NB4 (cell line): ENCODE results near the gene MTMR2.

Experiments
- DNase-seq: peaks from one replicate; pipeline ENCODE4 v3.0.0; 2010; ENCODE audit warnings: low read depth
- H3K4me3 ChIP-seq: one replicate; pipeline ENCODE4 v1.5.1; 2011; ENCODE audit warnings: mild to moderate bottlenecking, low read depth, low read length, moderate library complexity
- CTCF ChIP-seq: IDR thresholded peaks from one replicate; pipeline ENCODE4 v1.5.1; 2012; ENCODE audit warnings: low read depth, low read length
- MAX ChIP-seq: IDR thresholded peaks from 2 replicates; pipeline ENCODE4 v1.6.1; 2011; ENCODE audit warnings: low read depth, low read length
- MYC ChIP-seq: IDR thresholded peaks from 2 replicates; pipeline ENCODE4 v1.6.1; 2011; ENCODE audit warnings: low read depth, low read length
- POLR2A ChIP-seq: IDR thresholded peaks from 2 replicates; pipeline ENCODE4 v1.6.1; 2011; ENCODE audit warnings: mild to moderate bottlenecking; ENCODE audit not compliant: insufficient read length; ENCODE audit errors: extremely low read depth

The MTMR2 gene

GRCh38 chr11:95912902-95913560 lies 10.9 kb downstream of the MTMR2 start:
- peak; percentile 34 for DNase-seq
- TF ChIP-seq MYC (no peak), MAX (no peak), CTCF (no peak), POLR2A (no peak)

DNA sequence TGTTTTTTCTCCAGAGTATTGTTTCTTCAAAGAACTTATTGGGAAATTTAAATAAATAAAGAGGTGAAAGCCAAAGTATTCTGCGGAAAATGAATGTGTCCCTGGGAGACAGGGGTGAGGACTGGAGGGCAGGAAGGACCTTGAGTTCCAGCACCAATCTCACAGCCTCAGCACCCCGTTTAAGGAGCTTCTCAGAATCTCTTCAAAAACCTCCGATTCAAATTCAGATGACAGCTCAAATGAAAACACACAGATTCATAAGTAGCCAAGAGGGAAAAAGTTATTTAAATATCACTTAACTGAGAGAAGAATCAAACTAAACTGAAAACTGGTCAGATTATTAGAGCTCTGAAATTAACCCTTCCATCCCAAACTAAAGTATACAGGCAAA lies 12.5 kb downstream of the MTMR2 start:
- TF ChIP-seq CTCF (no peak), POLR2A (no peak), MAX (no peak), MYC (no peak)
- DNase-seq, result no peak
- no peak overlapping the region for H3K4me3 ChIP-seq

More at GRCh38 chr11:95912902-95913560, 10.9 kb downstream of the MTMR2 start:
- H3K4me3 ChIP-seq, result no peak overlapping the region

DNA sequence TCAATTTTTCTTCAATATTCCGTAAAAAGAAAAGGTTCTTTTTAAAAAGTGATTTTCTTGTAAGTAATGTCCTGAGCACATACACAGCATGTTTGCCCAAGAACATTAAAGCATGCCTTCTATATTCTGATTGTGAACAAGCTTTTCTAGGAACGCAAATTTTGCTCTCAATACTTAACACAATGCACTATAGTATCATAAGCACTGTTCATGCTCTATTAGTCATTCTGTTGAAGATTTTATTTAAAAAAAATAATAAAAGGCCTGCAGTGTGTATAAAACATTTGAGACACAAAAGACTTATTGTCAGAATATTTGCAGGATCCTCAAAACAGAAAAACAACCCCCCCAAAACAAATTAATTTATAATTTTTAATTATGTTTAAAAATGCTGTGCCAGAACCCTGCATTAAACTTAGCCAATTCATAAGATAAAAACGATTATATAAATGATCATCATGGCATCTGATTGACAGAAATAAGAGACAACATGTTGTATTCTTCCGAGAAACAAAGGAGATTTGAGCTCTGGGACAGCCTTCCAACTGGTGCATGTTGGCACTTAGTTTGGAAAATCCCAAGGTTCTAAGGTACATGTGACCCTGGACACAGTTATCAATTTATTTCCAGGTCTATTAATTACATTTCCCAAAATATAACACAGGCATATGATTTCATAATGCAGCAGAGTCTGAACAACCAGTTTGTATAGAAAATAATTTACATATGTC lies 13.1 kb downstream of the MTMR2 start:
- no peak overlapping the region for H3K4me3 ChIP-seq
- TF ChIP-seq MYC, result no peak
- no peak for TF ChIP-seq POLR2A
- no peak for TF ChIP-seq CTCF
- no peak for TF ChIP-seq MAX
- no peak for DNase-seq

DNA sequence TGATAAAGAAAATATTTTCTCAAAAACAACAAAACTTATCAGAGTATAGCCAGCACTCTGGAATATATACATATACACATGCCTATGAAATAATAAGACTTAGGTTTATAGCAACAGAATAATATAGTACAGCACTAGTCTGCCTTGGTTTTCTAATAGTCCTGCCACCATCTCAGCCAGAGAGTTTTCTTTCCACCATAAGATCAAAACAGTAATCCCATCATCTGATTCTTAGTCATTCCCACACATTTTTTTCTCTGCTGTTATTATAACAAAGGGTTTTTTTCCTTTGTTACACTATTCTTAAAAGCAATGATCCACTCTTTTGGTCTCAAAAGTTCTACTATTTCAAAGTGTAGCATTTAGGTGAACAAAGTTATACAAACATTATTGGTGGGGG lies 15.1 kb downstream of the MTMR2 start:
- no peak overlapping the region for H3K4me3 ChIP-seq
- no peak for DNase-seq
- no peak for TF ChIP-seq POLR2A
- TF ChIP-seq MAX, result no peak
- no peak for TF ChIP-seq MYC
- TF ChIP-seq CTCF, result no peak

DNA sequence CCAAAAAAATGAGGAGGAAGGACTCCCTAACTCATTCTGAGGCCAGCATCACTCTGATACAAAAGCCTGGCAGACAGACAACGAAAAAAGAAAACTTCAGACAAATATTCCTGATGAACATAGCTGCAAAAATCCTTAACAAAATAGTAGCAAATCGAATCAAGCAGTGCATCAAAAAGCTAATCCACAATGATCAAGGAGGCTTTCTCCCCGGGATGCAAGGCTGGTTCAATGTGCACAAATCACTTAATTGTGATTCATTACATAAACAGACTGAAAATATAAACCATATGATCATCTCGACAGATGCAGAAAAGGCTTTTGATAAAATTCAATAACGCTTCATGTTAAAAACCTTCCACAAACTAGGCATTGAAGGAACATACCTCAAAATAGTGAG lies 16.4 kb downstream of the MTMR2 start:
- no peak for DNase-seq
- TF ChIP-seq MYC (no peak), CTCF (no peak), MAX (no peak), POLR2A (no peak)
- no peak overlapping the region for H3K4me3 ChIP-seq
